Effector memory CD4-positive, alpha-beta T cell (primary cell): ENCODE results near the gene ASCL5.

ENCODE experiments used
- DNase-seq, 3 donors: peaks; one replicate each; pipeline ENCODE4 v3.0.0-alpha.2; 2020
- H3K27ac ChIP-seq: 2 replicates; pipeline ENCODE4 v1.7.0; 2013; ENCODE audit warnings: mild to moderate bottlenecking, low read length, moderate library complexity; ENCODE audit not compliant: insufficient read depth, poor library complexity, severe bottlenecking
- H3K27me3 ChIP-seq: replicated peaks from 2 replicates; pipeline ENCODE4 v1.7.0; 2013; ENCODE audit warnings: mild to moderate bottlenecking, low read length; ENCODE audit not compliant: insufficient read depth, control insufficient read depth, poor library complexity, severe bottlenecking
- H3K36me3 ChIP-seq: 2 replicates; pipeline ENCODE4 v1.7.0; 2013; ENCODE audit warnings: mild to moderate bottlenecking, low read length, moderate library complexity; ENCODE audit not compliant: control insufficient read depth, insufficient read depth
- H3K4me1 ChIP-seq: 2 replicates; pipeline ENCODE4 v1.7.0; 2013; ENCODE audit warnings: low read length, mild to moderate bottlenecking; ENCODE audit not compliant: control insufficient read depth, insufficient read depth, poor library complexity, severe bottlenecking
- H3K4me3 ChIP-seq: 2 replicates; pipeline ENCODE4 v1.7.0; 2013; ENCODE audit warnings: low read length, low read depth, mild to moderate bottlenecking; ENCODE audit not compliant: insufficient read depth, poor library complexity, severe bottlenecking
- H3K9me3 ChIP-seq: 2 replicates; pipeline ENCODE4 v1.7.0; 2013; ENCODE audit warnings: mild to moderate bottlenecking, low read length, moderate library complexity; ENCODE audit not compliant: control insufficient read depth

The ASCL5 gene

GRCh38 chr1:201074018-201074417, 53.0 kb downstream of the ASCL5 start:
- Histone ChIP-seq H3K9me3 (no peaks in the 10 kb centered on the region), H3K27me3 (peaks cover 3% of the 10 kb centered on the region), H3K27ac (no peak overlapping the region), H3K4me3 (no peak overlapping the region), H3K4me1 (no peaks in the 10 kb centered on the region), H3K36me3 (no peaks in the 10 kb centered on the region)
- DNase-seq, result no peak

- Histone ChIP-seq H3K4me3 (no peak overlapping the region), H3K27me3 (peaks cover 3% of the 10 kb centered on the region), H3K4me1 (no peaks in the 10 kb centered on the region), H3K27ac (no peak overlapping the region), H3K36me3 (no peaks in the 10 kb centered on the region), H3K9me3 (no peaks in the 10 kb centered on the region)
- no peak for DNase-seq
Observed at GRCh38 chr1:201072922-201073321, 54.1 kb downstream of the ASCL5 start.

GRCh38 chr1:201072149-201072548, 54.8 kb downstream of the ASCL5 start:
- H3K4me3 ChIP-seq, result no peak overlapping the region
- no peaks in the 10 kb centered on the region for H3K4me1 ChIP-seq
- no peaks in the 10 kb centered on the region for H3K9me3 ChIP-seq
- H3K27ac ChIP-seq, result no peak overlapping the region
- peaks cover 3% of the 10 kb centered on the region for H3K27me3 ChIP-seq
- no peak for DNase-seq
- no peaks in the 10 kb centered on the region for H3K36me3 ChIP-seq

- no peak overlapping the region for H3K27ac ChIP-seq
- no peaks in the 10 kb centered on the region for H3K4me1 ChIP-seq
- no peaks in the 10 kb centered on the region for H3K36me3 ChIP-seq
- no peak overlapping the region for H3K4me3 ChIP-seq
- DNase-seq, result no peak
- H3K27me3 ChIP-seq, result peaks cover 3% of the 10 kb centered on the region
- H3K9me3 ChIP-seq, result no peaks in the 10 kb centered on the region
Observed at GRCh38 chr1:201069636-201070035, 57.3 kb downstream of the ASCL5 start.

GRCh38 chr1:201068976-201069375, 58.0 kb downstream of the ASCL5 start:
- no peaks in the 10 kb centered on the region for H3K36me3 ChIP-seq
- no peak overlapping the region for H3K4me3 ChIP-seq
- peaks cover 3% of the 10 kb centered on the region for H3K27me3 ChIP-seq
- DNase-seq, result no peak
- no peaks in the 10 kb centered on the region for H3K9me3 ChIP-seq
- no peaks in the 10 kb centered on the region for H3K4me1 ChIP-seq
- H3K27ac ChIP-seq, result no peak overlapping the region

GRCh38 chr1:201066986-201067385, 60.0 kb downstream of the ASCL5 start:
- no peak overlapping the region for H3K4me3 ChIP-seq
- H3K4me1 ChIP-seq, result no peaks in the 10 kb centered on the region
- DNase-seq, result no peak
- no peaks in the 10 kb centered on the region for H3K9me3 ChIP-seq
- H3K27ac ChIP-seq, result no peak overlapping the region
- no peaks in the 10 kb centered on the region for H3K36me3 ChIP-seq
- H3K27me3 ChIP-seq, result peaks cover 3% of the 10 kb centered on the region

- Histone ChIP-seq H3K27ac (no peak overlapping the region), H3K4me1 (no peaks in the 10 kb centered on the region), H3K27me3 (peaks cover 3% of the 10 kb centered on the region), H3K9me3 (no peaks in the 10 kb centered on the region), H3K36me3 (no peaks in the 10 kb centered on the region), H3K4me3 (no peak overlapping the region)
- DNase-seq, result no peak
Observed at GRCh38 chr1:201065686-201066085, 61.3 kb downstream of the ASCL5 start.

GRCh38 chr1:201064806-201065205, 62.2 kb downstream of the ASCL5 start:
- no peak overlapping the region for H3K27ac ChIP-seq
- DNase-seq, result no peak
- no peaks in the 10 kb centered on the region for H3K4me1 ChIP-seq
- no peaks in the 10 kb centered on the region for H3K36me3 ChIP-seq
- H3K9me3 ChIP-seq, result no peaks in the 10 kb centered on the region
- H3K4me3 ChIP-seq, result no peak overlapping the region
- H3K27me3 ChIP-seq, result no peaks in the 10 kb centered on the region
